Stimulated activated CD8-positive, alpha-beta memory T cell treated with anti-CD3 and anti-CD28 coated beads, Interleukin-12 subunit alpha, Interleukin-12 subunit beta, amount 100 ng/mL, for 1 hour (primary cell): ENCODE results near the gene MRLN.
"Not testable (repeated sequence)": the region's sequence is repeated elsewhere in the genome, so short reads cannot be mapped to it uniquely, and the experiment has no call there.

Experiments
- DNase-seq: peaks from one replicate; pipeline ENCODE4 v3.0.0-alpha.2; 2020; ENCODE audit warnings: low read depth

MRLN gene

GRCh38 chr10:59745163-59745650 lies 8.0 kb downstream of the MRLN start:
- DNase-seq = no peak

- not testable (repeated sequence) for DNase-seq
These were observed 8.5 kb downstream of the MRLN start for GRCh38 chr10:59744762-59745161.

- DNase-seq = not testable (repeated sequence)
These were observed 9.1 kb downstream of the MRLN start for GRCh38 chr10:59744156-59744555.

- no peak for DNase-seq
These were observed 11.7 kb downstream of the MRLN start for GRCh38 chr10:59741583-59741982.

GRCh38 chr10:59741048-59741447 lies 12.2 kb downstream of the MRLN start:
- DNase-seq = no peak

- no peak for DNase-seq
These were observed 16.5 kb downstream of the MRLN start for GRCh38 chr10:59736749-59737148.

- DNase-seq = no peak
These were observed 18.0 kb downstream of the MRLN start for GRCh38 chr10:59735296-59735695.

- no peak for DNase-seq
These were observed 19.2 kb downstream of the MRLN start for GRCh38 chr10:59734014-59734462.

GRCh38 chr10:59733321-59734013 lies 19.8 kb downstream of the MRLN start:
- DNase-seq = not testable (repeated sequence)

- not testable (repeated sequence) for DNase-seq
These were observed 20.4 kb downstream of the MRLN start for GRCh38 chr10:59732849-59733248.

- not testable (repeated sequence) for DNase-seq
These were observed 24.1 kb downstream of the MRLN start for GRCh38 chr10:59729167-59729566.

- DNase-seq = no peak
These were observed 28.9 kb downstream of the MRLN start for GRCh38 chr10:59724098-59724938.

- no peak for DNase-seq
These were observed 32.9 kb downstream of the MRLN start for GRCh38 chr10:59720377-59720776.

- DNase-seq = no peak
These were observed 33.9 kb downstream of the MRLN start for GRCh38 chr10:59719374-59719773.

- DNase-seq = no peak
These were observed 35.0 kb downstream of the MRLN start for GRCh38 chr10:59718257-59718656.

GRCh38 chr10:59713196-59713821 lies 39.9 kb downstream of the MRLN start:
- DNase-seq = no peak

- no peak for DNase-seq
These were observed 41.3 kb downstream of the MRLN start for GRCh38 chr10:59711871-59712494.

- no peak for DNase-seq
These were observed 43.7 kb downstream of the MRLN start, which contains the start of gene SLC16A9 for GRCh38 chr10:59709395-59710125. TSS of gene SLC16A9 (minus strand) at chr10:59709850. CDS start at chr10:59684291, 25,559 bp downstream.

GRCh38 chr10:59708816-59709394 lies 44.4 kb downstream of the MRLN start:
- DNase-seq = no peak

- no peak for DNase-seq
These were observed 46.1 kb downstream of the MRLN start for GRCh38 chr10:59706851-59707797.
